GM21515 (cell line): Measurements from ENCODE around the gene TCL1B.

Experiments used
- ATAC-seq: cut with Tn5 transposase; IDR thresholded peaks from one replicate; pipeline ENCODE4 v1.9.1; 2021; ENCODE audit not compliant: unreplicated experiment

Gene TCL1B

DNA sequence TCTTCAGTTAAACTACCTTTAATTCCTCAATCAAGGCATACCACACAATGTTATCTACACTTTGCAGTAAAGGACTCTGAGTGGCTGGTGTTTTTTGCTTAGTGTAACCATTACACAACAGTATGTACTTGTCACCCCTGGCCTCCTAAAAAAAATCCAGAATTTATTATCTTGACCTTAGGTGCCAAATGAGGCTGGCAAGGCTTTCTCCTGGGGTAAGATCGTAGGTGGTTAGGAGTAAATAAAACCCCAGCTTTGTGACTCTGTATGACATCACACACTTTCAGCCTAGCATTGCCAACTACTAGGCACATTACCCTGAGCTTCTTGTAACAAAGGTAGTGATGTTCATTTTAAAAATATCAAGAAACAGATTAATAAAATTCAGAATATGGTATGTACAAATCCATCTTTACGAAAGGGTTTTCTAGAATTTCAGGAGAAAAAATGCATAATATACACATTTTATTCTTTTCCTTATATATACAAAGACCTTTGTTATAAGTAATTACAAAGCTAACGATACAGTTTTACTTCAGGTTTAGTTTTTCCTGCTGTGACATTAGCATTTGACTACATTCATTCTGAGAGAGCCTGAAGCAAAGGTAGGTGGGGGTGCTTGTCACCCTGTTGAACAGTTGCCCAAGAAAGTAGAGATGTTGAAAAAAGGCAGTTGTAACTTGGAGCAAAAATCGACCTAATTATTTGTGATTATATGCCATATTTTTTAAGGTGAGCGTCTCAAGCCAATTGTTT lies 14.2 kb downstream of the TCL1B start:
- no peak for ATAC-seq

DNA sequence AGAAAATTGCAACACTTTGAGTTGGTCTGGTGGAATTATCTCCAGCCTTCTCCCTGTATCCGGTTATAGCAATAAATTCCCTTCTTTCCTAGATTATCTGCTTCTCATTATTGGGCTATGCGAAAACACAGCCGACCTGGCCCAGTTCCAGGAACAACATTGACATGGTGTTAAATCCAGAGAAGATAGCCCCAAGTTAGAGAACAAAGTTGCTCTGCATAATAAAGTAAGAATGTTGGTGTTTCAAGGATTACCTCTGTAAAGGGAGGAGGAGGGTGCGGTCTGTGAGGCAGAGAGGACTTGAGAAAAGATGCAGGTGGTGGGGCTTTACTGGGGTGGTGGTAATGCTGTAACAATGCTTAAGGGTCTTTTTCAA lies 15.6 kb downstream of the TCL1B start:
- no peak for ATAC-seq

DNA sequence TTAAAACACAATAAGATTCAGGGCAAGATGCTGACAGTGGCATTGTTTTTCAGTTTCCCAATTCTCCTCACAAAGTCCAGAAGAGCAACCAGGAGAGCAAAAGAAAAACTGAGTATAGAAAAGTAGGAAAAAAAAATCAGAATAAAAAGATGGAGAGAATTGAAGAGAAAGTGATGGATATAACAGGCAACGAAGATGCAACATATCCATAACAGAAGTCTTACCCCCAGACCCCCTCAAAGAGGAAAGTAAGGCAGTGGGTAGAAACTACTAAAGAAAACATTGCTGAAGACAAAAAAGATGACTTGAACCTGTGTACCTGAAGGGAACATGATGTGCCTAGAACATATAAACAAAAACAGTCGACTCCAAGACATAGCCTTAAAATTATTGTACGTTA lies 17.1 kb downstream of the TCL1B start:
- no peak for ATAC-seq

DNA sequence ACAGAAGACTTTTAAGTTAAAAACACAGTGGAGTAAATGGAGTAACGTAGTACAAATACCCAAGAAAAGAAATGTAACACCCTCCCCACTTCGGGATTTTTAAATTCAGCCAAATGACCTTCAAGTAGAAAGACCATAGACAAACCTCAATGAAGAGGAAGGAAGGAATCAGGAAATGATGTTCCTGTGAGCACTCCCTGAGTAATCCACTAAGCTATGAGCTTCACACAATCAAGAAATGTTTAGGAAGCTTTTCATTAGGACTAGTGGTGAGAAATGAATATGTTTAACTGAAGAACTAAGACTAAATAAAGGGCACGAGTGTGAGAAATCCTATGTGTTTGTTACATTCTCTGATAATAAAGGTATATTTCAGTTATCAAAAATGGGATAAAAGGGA lies 17.6 kb downstream of the TCL1B start:
- ATAC-seq = no peak

DNA sequence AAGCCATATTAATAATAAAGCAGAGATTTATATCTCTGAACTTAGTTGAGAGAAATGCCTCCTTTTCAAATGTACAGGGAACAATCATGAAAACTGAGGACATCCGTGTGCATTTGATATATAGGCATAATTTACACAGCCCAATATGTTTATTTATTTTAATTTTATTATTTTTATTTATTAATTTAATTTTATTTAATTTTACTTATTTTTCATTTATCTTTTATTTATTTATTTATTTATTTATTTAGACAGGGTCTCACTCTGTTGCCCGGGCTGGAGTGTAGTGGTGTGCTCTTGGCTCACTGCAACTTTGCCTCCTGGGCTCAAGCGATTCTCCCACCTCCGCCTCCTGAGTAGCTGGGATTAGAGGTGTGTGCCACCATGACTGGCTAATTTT lies 19.3 kb downstream of the TCL1B start:
- ATAC-seq = no peak

DNA sequence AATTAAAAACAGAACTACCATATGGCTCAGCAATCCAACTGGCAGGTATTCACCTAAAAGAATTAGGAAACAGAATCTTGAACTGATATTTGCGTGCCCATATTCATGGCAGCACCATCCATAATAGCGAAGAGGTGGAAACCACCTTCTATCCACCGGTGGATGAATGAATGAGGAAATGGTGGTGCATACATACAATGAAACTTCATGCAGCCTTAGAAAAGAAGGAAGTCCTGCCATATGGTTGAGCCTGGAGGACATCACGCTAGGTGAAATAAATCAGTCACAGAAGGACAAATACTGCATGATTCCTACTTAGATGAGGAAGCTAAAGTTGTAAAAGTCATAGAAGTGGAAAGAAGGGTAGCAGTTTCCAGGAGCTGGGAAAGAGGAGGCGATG lies 21.1 kb downstream of the TCL1B start:
- no peak for ATAC-seq

DNA sequence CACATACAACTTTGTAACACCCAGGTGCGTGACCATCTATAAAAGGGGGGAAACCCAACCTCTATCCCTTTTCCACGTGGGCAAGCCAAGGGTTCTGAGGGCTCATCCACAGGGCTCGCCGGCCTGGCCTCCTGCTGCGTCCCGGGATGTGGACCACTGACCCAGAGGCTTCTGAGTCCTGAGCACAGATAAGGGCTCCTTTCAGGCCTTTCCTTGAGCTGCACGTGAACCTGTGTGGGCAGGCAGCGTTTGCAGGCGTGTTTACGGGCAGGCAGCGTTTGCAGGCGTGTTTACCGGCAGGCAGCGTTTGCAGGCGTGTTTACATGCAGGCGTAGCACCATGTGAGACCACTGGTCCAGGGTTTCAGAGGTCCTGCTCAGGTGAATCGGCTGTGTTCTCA lies 23.9 kb downstream of the TCL1B start:
- ATAC-seq = no peak

DNA sequence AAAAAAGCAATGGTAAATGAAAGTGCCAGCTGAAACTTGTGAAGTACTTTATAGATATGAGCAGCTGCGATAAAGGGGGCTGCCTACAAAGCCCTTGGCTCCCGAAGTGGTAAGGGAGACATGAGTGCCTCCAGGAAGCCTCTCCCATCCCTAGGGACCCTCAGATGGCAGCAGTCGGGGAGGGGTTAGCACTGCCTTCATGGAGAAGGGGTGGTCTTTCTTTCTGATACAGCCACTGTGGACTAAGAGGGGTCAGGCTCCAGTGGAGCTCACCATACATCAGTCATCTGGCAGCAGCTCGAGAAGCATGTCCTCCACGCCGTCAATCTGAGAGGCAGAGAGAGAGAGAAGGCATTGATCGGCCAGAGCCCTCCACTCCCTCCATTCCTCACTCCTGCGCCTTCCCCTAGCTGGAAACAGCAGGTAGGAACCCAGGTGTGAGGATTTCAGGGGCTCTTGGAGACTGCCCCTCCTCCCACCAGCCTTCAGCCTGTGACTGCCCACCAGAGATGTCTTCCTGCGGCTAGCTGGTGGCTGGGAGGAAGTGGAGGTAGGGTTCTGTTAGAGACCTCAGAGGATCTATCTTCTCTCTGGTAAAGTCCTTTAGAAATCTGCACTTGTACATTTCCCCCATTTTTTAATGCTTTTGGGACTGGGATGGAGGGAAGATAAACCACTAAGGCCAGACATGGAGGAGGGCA lies 25.4 kb downstream of the TCL1B start:
- ATAC-seq = no peak

DNA sequence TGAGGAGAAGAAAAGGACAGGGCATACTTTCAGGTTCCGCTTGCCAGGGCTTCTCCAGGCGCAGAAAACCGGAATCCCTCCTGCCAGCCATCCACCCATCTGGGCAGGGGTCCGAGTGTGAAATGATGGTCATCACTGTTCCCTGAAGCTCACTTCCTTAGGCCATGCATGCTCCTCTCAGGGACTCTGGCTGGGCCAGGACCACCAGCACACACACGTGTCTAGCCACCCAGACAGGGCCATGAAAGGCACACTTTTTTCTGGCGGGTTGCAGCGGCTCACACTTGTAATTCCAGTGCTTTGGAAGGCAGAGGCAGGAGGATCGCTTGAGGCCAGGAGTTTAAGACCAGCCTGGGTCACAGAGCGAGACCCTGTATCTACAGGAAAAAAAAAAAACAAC lies 26.2 kb downstream of the TCL1B start:
- no peak for ATAC-seq

DNA sequence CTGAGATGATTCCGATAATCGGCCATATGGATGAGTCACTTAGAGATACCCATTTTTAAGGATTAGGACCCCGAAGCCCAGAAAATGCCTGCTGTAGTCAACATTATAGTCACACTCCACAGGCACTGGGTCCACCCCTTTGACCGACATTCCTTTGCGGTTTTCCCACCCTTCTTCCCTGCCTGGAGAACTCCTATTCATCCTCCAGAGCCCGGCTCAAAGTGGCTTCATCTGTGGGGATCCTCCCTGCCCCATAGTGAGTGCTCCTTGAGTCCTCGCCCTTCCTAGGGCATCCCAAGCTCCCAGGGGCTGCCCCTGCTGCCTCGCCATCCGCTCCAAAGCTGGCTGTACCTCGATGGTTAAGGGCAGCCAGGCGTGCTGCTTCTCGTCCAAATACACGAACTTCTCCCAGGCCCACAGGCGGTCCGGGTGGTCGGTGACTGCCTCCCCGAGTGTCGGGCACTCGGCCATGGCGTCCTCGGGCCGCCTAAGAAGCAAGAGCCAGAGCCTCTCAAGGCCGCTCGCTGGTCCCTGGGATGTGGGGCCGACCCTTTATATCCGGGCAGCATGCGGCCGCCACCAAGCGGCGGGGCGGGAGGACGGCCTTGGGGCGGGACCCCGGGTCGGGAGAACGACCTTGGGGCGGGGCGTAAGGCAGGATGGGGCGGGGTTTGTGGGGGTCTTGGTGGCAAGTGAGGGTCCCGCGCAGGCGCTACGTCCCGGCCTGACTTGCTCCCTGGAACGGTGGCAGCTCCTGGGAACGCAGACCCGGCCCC lies 27.6 kb downstream of the TCL1B start, which contains the start of gene TCL1A:
Gene TCL1A, minus strand, starts transcription at position 530 of the 776 bp plus-strand sequence. Its CDS starts 59 bp downstream, at position 471.
- peak; percentile 71 for ATAC-seq

DNA sequence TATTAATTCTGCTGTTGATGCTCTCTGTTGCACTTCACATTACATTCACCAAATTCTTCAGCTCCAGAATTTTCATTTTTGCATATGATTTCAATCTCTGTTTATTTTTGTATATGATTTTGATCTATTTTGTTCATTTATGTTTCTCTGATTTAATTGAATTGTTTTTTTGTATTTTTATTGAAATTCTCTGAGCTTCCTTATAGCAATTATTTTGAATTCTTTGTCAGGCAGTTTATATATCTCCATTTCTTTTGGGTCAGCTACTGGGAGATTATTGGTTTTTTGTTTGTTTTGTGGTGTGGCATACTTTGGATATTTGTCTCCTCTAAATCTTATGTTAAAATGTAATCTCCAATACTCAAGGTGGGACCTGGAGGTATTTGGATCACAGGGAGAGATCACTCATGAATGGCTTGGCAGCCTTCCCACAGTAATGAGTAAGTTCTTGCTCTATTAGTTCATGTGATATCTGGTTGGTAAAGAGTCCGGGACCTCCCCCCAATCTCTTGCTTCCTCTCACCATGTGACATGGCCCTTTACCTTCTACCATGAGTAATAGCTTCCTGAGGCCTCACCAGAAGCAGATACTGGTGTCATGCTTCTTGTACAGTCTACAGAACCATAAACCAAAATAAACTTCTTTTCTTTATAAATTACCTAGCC lies 36.4 kb downstream of the TCL1B start:
- ATAC-seq = no peak

DNA sequence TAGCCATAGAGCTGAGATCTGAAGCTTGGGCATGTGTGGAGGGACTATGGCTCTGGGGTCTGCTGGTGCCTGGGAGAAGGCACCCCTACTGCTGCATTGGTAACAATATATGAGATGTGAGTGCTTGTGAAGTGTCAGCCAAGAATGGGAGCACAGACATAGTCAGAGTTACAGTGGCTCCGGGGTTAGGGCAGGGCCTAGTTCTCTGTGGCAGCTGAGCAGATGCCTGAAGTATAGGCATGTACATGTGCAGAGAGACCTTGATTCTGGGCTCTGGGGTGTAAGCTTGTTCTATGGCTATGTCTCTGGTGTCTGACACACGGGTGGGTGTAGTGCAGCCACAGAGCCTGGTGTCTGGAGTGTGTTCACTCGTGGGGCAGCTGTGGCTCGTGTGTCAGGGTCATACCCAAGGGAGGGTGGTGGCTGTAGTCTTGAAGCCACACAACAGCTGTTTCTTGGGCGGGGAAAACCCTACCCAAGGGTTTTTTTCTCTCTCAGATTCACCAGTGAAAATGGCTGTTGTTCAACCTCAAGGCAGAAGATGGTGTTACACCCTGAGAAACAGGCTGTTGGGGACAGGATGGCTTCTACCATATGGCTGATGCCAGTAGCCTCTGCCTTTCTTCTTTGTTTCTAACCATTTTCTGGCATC lies 39.6 kb downstream of the TCL1B start:
- ATAC-seq = peak; percentile 89

DNA sequence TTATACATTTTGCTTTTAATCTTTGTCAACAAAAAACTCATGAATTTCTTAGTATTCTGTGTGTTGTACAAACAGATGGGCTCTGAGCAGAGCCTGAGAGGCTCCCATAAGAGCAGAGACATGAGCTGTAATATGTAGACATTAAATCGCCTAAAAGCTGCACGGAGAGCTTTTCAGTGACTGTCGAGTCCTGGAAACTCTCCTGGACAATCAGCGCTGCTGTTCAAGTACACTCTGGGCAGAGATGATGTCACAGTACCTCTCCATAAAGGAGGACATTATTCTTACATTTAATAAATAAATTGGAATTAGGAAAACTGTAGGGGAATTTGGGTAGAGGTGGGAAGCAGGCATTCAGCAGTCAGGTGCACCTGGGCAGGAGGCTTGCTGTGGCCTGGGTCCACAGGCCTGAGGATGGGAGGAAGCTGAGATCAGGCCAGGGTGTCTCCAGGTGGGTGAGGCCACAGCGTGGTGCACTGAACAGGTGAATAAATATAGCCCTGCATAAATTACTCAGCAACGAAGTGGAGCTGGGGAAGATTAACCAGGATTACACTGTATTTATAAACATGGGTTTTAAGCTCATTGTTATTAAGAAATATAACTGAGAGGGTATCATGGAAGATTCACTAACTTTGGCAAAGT lies 41.0 kb downstream of the TCL1B start:
- no peak for ATAC-seq

DNA sequence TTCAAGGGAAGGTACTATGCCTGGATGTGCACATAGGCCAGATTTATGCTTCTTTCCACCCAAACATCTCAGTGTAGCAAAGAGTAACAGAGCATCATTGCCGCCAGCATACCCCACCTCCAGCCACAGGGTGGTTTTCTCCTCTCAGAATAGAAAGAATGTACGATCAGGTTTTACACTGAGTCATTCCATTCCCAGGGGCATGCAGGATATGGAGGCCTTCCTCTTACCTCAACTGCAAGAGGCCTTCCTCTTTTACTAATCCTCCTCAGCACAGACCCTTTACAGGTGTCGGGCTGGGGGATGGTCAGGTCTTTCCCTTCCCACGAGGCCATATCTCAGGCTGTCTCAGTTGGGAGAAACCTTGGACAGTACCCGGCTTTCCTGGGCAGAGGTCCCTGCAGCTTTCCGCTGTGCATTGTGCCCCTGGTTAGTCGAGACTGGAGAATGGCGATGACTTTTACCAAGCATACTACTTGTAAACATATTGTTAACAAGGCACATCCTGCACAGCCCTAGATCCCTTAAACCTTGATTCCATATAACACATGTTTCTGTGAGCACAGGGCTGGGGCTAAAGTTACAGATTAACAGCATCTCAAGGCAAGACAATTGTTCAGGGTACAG lies 43.3 kb downstream of the TCL1B start:
- ATAC-seq = peak; percentile 47

DNA sequence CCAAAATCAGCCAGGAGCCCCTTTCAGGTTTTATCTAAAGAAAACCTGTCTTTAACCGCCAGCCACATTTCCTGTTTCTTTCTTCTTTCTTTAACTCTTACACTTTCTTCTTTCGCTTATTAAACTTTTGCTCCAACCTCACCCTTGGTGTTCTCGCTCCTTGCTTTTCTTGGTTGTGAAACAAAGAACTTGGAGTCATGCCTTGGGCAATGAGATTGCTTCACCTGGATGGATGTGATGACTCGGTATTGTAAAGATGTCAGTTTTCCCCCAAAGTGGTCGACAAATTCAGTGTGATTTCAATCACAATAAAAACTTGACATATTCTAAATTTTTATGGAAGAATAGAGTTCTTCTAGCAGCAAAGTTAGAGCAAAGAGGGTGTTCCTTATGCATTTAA lies 43.9 kb downstream of the TCL1B start:
- no peak for ATAC-seq

DNA sequence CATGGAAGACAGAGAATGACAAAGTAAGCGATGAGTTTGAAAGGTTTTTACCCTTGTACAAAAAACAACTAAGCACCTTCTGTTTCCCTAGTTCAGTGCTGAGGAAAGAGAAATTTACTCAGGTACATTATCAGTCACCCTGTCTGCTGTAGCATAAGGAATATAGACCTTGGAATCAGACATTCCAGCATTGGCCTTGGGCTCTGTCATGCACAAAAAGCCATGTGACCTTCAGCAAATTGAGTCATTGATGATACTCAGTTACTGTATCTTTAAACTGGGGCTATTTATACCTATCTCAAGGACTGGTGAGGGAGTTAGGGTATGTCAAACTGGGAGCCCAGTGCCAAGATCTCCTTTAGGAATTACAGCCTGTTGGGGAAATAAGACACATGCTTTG lies 47.0 kb downstream of the TCL1B start:
- ATAC-seq = no peak

DNA sequence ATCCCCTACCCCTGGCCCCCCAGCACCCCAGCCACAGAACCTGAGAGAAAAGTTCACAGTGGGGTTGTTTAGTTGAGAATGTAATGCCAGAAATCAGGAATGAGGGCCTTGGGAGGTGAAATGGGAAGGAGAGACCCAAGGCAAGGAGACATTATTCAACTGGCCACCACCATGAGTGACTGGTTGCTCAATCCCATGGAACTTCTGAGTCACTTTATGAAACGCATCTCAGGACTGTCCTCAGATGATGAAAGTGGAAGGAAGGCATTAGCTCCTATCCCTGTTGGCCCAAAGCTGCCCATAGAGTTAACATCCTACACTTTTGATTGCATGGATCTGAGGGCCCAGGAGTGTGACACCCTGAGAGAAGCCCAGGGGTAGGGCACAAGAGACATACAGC lies 53.1 kb downstream of the TCL1B start:
- no peak for ATAC-seq

DNA sequence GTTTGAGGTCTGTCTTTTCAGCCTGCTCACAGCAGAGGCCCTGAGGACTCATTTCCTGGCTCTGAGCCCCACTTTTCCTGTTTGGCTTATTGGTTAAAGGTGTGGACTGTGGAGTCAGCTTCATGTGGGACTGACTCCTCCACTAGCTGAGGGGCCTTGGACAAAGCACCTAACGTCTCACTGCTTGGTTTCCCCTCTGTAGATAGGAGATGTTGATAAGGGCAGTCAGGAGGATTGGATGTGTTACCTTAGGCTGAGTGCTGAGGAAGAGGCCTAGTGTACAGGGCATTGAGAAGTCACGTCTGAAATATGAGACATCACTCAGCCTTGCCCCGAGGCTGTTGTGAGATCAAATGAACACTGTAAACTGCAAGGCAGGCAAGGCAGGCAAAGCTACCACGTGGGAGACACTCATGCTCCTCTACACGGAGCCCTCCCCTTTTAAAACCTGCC lies 54.8 kb downstream of the TCL1B start:
- ATAC-seq = no peak

DNA sequence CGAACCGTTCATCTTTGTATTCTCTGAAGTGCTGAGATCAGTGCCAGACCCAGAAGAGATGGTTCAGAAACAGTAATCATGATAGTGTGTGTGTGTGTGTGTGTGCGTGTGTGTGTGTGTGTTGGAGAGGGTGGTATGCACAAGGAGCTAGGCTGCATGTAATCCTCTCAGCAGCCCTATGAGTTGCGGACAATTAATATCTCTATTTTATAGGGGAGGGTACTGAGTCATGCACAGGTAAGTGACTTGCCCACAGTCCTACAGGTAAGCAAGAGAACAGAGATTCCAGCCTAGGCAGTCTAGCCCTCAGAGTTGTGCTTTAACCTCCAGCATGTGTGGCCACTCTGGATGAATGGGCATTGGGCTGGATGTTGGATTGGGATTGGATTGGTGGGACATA lies 55.6 kb downstream of the TCL1B start:
- no peak for ATAC-seq
